GM21381 (cell line): ENCODE results near the gene SKAP1.

ENCODE experiments used
- ATAC-seq: cut with Tn5 transposase; IDR thresholded peaks from one replicate; pipeline ENCODE4 v1.9.1; 2021; ENCODE audit warnings: mild to moderate bottlenecking, moderate library complexity; ENCODE audit not compliant: unreplicated experiment

The SKAP1 gene

GRCh38 chr17:48429638-48430586, at the start of gene SKAP1:
Gene SKAP1 (minus strand): TSS chr17:48430214.
- ATAC-seq: no peak

GRCh38 chr17:48479014-48479402, 49.0 kb upstream of the SKAP1 start:
- no peak for ATAC-seq

DNA sequence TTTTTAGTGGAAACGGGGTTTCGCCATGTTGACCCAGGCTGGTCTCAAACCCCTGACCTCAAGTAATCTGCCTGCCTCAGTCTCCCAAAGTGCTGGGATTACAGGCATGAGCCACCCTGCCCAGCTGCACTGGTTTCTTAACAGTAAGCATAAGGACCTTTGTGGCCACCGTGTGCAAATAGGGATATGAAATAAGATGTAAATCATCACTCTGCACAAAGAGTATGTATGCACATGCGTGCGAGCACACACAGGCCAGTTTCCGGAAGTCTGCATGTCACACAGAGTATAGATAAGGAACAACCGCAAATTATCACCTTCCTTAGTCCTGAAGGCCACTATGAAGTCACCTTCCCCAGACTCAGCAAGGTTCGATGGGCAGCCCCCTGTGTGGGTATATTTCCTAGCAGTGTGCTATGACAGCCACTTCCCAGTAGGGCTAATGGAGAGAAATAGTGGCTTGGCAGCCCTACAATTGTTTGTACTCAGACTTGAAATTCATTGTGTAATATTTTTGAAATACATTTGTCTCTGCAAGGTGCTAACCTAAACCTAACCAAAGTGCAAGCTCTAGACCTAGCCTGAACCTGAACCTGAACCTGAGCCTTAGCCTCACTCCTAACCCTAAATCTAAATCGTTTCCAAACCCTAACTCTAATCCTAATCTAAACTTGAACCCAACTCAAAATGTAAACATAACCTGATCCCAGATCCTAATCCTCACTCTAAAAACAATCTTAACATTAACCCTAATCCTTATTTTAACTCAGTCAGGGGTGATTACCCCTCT, 48.4 kb upstream of the SKAP1 start:
- ATAC-seq: peak; percentile 91

DNA sequence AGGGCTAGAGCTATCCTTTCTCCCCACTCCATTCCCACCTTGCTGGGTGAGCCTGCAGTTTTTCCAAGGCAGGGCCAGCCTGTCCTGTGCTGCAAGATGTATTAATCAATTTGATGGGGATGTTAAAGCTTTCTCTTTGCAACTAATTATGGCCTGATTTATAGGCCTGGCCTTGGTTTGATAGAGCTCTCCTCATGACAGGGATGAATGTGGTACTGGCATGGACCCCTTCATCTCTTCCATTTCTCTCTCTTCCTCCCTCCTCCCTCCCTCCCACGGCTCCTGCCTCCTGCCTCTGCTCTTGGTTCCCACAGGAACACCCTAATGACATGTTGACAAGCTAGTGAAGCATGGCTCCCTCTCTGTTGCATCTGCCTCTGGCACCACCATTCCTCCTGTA, 47.2 kb upstream of the SKAP1 start:
- no peak for ATAC-seq

DNA sequence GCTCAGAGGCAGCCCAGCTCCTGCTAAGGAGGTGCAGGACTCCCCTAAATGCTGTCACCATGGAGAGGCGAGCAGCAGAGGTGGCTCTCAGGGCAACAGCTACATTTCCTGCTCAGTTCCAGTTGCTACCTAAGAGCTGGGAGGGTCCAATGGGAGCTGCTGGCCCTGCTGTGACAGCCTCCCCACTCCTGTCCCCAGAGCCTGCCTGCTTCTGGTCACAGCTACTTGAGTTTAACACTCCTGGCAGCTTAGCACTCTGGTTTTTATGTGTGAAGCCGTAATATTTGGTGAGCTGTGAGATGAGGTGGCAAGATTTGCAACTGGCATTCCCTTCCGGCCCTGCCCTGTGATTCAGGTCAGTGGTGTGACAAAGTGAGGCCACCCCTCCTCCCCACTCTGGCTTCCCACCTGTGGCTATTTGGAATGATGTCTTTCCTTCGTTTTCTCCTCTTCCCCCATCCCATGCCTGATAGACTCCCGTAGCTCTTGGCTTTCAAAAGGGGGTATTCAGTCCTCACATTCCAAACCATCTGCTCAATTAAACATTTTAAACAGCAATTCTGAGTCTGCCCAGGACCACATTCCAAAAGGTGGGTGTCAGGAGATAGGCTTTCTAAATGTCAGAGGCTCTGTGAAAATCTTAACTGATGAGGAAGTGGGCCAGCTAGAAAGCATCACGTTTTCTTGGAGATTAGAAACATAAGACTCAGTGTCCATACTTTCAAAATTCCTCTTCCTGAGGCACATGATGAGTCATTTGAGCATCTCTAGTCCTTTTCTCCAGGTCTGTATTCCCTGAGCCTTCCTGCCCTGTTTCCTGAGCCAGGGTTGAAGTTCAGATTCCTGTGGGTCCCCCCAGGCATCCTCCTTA, 42.6 kb upstream of the SKAP1 start:
- ATAC-seq: no peak

DNA sequence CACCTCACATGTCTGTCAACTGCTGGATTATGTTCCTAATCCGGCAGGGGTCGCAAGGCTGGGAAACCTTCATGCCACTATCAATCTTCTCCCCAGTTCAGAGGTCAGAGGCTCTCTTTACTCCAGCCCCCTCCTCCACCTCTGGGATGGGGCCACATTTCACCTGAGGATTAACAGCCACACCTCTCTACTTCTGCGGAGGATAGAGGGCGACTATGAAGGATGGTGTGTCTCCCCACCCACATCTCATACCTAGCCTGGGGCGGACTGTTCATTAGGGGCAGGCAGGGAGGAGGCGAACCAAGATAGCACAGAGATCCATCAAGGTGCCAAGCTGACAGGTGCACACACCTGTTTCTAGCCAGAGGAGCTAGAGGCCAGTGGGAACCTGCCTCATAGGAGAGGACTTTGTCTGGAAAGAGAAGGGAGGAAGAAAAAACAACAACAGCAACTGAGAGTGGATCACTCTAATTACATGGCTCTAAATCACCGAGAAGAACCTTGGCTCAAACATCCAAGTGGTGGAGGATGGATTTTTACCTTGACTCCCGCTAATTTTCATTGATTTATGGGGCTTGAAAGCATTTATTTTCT, 41.9 kb upstream of the SKAP1 start:
- ATAC-seq: no peak

DNA sequence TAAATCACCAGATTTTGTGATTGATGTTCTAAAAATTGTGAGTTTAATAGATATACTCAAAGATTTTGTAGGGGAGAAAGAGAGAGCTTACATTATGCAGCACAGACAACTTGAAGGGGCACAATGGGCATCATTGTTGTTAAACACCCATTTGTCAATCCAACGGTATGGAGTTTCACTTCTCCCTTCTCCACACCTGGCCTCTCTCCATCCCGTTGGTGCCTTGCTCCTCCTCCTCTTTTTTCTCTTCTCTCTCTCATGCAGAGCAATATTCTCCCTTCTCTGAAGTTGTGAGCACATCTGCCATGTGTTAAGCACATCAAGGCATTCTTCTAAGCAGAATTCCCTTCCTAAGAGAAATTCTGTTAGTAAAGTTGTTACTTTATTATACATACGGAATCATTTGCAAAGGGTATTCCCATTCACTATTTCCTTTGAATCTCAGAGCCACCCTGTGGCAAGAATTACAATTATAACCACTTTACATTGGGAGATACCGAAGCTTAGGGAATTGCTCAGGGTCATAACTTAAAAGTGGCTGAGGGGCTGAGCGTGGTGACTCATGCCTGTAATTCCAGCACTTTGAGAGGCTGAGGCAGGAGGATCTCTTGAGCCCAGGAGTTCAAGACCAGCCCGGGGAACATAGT, 40.5 kb upstream of the SKAP1 start:
- no peak for ATAC-seq

GRCh38 chr17:48469227-48469626, 39.2 kb upstream of the SKAP1 start:
- ATAC-seq: no peak

- no peak for ATAC-seq
These were observed 38.3 kb upstream of the SKAP1 start for GRCh38 chr17:48468299-48468698.

- no peak for ATAC-seq
These were observed 35.9 kb upstream of the SKAP1 start for GRCh38 chr17:48465884-48466283.

DNA sequence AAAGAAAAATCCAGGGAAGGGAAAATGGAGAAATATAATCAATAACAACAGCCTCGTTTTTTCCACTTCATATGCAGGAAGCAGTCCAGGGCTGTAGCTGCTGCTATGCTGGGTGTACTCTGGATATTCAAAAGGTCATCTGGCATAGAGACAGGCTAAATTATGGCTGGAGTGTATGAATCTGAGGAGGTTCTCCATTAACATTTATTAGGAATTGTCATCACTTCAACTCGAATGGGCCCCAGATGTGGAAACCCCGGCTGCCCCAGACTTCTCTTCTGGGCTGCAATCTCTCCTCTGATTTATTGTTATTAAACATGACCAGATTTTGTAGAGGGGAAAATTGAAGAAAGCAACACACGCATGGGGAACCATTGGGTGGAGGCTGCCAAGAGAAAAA, 33.5 kb upstream of the SKAP1 start:
- no peak for ATAC-seq

DNA sequence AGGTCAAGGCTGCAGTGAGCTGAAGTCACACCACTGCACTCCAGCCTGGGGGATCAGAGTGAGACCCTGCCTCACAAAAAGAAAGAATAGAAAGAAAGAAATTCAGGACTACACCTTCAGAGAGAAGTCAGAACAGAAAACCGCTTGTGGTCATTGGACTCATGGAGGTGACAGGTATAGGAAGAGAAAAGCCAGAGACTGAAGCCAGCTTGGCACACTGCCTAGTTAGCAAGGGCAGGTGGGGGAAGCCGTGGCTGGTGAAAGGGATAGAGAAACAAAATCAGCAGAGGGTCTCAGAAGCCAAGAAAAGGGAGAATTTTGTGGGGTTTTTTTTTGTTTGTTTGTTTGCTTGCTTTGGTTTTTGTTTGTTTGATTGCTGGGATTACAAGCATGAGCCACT, 32.9 kb upstream of the SKAP1 start:
- no peak for ATAC-seq

GRCh38 chr17:48460052-48460451, 30.0 kb upstream of the SKAP1 start:
- ATAC-seq: no peak

GRCh38 chr17:48459070-48459844, 29.2 kb upstream of the SKAP1 start:
- no peak for ATAC-seq

DNA sequence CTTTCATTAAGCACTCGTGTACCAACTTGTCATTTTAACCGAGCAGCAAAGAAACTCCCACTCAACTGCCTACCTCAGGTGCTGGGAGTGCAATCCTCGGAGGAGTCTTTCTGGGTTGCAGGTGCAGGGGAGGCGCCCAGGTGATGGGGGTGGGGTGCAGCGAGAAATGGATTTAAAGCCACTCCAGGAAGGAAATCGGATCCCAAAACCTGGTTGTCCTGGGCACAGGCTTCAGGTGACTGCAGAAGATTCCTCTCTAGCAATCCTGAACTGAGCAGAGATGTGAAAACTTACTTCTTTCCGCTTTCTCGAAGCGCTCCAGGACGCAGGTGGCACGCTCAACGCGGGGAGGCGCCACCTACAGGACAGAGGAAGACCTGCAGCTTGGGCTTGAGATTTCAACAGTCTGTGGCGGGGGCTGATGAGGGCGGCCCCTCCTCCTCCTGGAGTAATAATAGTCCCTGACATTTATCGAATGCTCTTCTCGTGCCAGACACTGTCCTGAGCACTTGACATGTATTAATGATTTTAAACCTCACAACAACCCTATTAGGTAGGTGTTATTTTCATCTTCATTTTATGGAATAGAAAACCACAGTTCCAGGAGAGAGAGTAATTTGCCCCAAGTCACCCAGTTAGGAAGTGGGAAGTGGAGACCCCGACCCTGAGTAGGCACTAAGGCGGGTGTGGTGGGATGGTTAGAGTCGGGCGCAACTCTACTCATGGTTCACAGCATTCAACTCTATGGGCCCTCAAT, 27.2 kb upstream of the SKAP1 start:
- no peak for ATAC-seq

DNA sequence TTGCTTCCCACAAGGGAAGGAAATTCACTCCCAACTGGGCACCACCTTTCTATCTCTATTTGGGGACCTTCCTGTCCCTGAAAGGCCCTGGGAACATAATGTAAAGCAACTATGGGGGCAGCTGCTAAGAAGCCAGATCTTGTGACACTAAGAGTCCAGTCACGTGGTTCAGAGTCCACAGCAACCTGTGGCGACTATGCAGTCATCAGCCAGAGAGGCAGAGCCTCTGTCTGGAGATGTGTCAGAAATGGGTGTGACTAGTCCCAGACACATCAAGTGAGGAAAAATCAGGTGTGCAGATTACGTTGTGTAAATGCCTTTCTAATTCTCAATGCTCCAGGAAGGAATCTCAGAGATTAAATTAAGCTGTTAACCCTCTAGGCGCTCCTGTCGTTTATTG, 26.6 kb upstream of the SKAP1 start:
- ATAC-seq: no peak

DNA sequence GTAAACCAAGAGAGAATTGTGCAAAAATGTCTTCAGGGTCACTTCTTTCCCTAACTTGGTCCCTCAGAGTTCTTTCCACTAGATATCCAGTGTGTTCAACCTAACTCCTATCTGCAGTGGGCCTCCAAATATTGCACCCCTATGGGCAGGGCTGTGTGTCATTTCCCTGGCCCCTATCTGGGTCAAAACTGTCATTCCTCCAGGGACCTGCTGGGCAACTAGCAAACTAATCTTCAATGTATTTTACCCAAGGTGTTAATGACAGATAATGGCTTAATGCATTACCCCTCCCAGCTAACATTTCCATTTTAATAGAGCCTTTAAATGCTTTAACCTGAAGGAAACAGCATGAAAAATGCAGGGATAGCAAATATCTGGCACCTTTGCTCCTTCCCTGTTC, 25.8 kb upstream of the SKAP1 start:
- no peak for ATAC-seq

GRCh38 chr17:48453447-48453846, 23.4 kb upstream of the SKAP1 start:
- no peak for ATAC-seq

- ATAC-seq: no peak
These were observed 21.5 kb upstream of the SKAP1 start for GRCh38 chr17:48451489-48451888.
